NCI-H2227 (cell line): ENCODE data around the gene TNPO3.
"Not testable (repeated sequence)": the region's sequence is repeated elsewhere in the genome, so short reads cannot be mapped to it uniquely, and the experiment has no call there.

Experiments used
- DNase-seq: peaks from one replicate; lab custom pipeline; 2025; ENCODE audit not compliant: unreplicated experiment; lab: John Stamatoyannopoulos, UW

Gene TNPO3

DNA sequence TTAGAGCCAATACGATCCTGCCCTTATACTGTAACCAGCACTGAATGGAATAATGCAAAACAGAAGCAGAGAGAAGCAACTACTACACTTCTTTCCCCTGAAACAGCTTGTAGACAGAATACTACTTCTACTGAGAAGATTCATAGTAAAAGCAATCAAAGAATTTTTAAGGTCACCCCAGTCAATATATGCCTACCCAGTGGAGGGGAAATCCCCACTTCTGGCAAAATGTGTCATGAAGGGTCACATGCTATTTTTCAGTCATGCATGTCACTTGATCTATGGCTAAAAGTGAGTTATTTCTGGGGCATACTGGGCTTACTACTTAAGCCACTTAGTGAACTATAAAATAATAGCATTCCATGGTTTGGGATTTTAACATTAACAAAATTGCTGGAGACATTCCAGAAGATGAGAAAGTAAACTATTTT is 91.6 kb downstream of the TNPO3 start:
- no peak for DNase-seq

DNA sequence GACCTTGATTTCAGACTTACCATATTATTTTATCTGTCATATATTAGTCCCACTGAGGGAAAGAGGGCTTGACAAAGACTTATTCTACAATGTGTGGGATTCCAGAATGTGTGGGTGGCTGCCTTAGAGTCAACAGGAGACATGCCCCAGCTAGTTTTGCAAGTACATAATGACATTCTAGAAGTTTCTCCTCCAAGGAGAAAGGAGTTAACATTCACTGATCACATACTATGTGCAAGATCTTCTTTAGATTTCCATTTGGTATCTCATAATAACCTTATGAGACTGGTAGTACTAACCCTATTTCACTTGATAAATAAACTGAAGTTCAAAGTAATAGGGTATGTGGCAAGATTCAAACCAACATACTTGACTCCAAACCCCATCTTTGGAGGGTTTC is 92.0 kb downstream of the TNPO3 start:
- DNase-seq: no peak

DNA sequence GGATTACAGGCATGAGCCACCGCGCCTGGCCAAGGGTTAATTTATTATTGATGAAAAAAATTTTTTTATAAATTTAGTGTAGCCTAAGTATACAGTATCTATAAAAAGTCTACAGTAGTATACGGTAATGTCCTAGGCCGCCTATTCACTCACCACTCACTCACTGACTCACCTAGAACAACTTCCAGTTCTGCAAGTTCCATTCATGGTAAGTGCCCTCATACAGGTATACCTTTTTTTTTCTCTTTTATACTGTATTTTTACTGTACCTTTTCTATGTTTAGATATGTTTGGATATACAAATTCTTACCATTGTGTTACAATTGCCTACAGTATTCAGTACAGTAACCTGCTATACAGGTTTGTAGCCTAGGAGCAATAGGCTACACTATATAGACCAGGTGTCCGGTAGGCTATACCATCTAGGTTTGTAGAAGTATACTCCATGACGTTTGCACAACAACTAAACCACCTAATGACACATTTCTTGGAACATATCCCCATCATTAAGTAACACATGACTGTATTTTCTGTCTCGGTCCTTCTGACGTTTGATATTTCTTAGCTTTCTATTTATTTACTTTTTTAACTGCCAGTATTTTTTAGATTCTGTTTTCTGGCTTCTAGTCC is 93.8 kb downstream of the TNPO3 start:
- DNase-seq: no peak

- DNase-seq: no peak
These were observed 95.6 kb downstream of the TNPO3 start for GRCh38 chr7:128959296-128959695.

DNA sequence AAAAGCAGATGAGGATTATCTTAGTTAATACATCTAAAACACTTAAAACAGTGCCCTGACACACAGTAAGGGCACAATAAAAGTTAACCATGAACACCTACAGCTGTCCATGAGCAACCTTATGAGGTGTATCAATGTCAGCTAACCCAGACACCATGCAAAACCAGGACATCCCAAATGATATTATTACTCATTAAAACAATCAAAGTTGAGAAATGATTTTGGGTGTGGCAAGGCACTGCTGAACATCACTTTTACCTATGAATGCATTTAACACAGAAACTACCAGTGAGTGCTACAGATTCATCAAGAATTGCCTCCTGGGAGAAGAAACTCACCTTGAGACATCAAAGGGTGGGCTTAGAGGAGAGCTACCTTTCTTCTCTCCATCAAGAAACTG is 98.9 kb downstream of the TNPO3 start:
- DNase-seq: no peak

GRCh38 chr7:128954830-128955802 is 99.8 kb downstream of the TNPO3 start:
- DNase-seq: peak; percentile 16

DNA sequence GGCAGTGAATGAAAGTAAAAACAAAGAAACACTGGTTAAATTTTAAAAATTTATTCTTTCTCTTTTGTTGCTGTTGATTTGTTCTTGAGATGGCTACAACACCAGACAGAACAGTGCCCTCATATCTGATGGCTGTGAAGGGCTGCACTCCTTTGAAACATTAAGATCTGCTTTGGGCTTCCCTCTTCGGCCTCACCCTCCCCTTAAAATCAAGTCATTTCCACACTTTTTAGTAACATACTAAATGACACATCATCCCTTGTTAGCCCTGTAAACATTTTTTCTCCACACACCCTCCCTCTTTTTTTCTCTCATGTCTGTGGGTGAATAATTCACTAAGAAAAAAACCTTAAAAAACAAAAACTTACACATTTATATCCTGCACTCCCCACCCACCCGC is 100.8 kb downstream of the TNPO3 start:
- DNase-seq: no peak

DNA sequence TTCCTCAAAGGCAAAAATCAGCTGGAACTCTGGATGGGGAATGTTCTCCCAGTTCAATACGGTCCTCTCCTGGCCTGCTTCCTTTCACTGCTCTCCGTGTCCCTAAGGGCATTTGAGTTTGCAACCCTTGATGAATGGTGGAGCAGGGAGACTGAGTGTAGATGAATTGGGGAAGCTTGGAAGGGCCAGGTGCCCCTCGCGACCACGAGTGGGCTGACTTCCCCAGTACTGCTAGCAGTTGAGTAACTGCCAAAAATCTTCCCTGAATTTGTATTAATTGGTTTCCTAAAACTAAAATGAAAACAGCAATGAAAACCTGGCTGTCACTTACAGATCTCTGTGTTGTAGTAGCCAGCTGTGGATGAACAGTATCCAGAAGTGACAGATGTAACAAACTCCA is 103.6 kb downstream of the TNPO3 start:
- no peak for DNase-seq

- DNase-seq: no peak
These were observed 105.7 kb downstream of the TNPO3 start for GRCh38 chr7:128948976-128949760.

DNA sequence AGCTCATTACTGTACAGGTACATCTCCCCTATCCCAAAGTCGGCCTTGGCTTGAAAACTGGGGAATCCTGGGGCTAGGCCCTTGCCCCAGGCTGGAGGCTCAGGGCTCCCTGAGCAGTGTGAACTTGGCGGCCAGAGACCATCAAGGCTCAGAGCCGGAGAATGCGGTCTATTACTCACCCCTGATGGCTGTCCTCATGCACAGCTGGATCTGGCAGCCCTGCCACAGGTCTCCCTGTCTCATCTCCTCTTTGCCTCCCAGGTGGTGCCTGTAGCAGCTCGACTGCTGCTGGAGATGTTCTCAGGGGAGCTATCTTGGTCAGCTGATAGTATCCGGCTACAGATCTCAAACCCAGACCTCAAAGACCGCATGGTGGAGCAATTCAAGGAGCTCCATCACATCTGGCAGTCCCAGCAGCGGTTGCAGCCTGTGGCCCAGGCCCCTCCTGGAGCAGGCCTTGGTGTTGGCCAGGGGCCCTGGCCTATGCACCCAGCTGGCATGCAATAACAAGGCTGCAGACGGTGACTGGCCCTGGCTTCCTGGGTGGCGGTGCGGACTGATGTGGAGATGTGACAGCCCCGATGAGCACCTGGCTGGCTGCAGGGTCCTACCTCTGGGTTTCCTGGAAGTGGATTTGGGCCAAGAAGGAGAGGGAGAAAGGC is 106.5 kb downstream of the TNPO3 start:
- no peak for DNase-seq

DNA sequence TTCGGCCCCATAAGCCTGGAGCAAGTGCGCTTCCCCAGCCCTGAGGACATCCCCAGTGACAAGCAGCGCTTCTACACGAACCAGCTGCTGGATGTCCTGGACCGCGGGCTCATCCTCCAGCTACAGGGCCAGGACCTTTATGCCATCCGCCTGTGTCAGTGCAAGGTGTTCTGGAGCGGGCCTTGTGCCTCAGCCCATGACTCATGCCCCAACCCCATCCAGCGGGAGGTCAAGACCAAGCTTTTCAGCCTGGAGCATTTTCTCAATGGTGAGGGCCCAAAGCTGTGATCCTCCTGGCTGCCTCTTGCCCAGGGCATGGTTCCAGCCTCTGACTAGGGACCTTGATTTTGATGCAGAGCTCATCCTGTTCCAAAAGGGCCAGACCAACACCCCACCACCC is 107.1 kb downstream of the TNPO3 start:
- DNase-seq: no peak

DNA sequence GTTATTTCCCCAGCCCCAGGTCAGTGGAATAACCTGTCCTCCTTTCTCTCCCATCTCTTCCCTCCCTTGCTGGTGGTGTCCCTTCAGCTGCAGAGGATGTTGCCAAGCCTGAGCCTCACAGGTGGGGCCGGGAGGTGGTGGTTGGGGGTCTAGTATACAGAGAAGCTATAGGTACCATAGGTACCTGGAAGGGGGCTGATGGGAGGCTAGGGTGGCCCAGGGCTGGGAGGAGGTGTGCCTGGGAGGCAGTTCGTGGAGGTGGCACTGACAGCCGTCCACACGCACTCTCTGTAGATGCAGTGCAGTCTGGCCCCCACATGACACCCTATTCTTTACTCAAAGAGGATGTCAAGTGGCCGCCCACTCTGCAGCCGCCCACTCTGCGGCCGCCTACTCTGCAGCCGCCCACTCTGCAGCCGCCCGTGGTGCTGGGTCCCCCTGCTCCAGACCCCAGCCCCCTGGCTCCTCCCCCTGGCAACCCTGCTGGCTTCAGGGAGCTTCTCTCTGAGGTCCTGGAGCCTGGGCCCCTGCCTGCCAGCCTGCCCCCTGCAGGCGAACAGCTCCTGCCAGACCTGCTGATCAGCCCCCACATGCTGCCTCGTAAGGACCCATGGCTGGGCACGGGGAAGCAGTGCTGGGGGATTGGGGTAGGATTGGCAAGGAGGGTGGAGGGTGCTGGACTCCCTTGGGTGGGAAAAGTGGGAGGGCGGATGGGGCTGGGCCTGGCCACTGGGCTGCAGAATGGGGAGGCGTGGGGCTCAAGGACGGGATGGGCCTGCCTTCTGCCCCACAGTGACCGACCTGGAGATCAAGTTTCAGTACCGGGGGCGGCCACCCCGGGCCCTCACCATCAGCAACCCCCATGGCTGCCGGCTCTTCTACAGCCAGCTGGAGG is 107.7 kb downstream of the TNPO3 start:
- DNase-seq: no peak

GRCh38 chr7:128945668-128946366 is 109.1 kb downstream of the TNPO3 start:
- DNase-seq: no peak

DNA sequence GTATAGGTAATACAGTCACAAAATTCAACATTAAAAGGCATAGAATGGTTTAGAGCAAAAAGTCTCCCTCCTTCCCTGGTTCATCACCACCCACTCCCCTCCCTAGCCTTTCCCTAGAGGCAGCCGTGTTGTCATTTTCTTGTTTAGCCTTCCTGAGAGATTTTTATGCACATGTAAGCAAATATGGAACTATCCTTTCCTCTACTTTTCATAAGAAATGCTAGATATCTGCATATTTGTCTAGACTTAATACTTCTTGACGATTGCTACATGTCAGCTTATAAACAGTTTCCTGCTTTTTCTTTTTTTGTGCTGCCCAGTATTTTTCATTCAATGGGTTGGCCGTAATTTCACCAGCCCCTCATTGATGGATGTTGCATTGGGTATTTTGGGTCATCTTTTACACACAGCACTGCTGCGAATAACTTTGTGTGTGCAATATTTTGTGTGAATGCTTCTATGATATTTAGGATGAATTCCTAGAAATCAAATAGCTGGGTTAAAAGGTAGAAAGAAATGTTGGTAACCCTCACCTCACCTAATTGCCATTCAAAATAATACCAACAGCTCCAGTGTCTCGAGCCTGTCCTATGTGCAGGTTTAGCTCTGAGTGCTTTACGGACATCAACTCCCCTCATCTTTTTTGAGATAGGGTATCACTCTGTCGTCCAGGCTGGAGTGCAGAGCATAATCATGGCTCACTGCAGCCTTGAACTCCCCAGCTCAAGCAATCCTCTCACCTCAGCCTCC is 110.2 kb downstream of the TNPO3 start:
- DNase-seq: no peak

- DNase-seq: not testable (repeated sequence)
These were observed 111.7 kb downstream of the TNPO3 start for GRCh38 chr7:128943251-128943650.

- DNase-seq: no peak
These were observed 112.9 kb downstream of the TNPO3 start for GRCh38 chr7:128941946-128942526.

- DNase-seq: no peak
These were observed 113.5 kb downstream of the TNPO3 start for GRCh38 chr7:128941323-128941890.
